A549 (cell line): ENCODE measurements around the gene MAPT. TPM values are rescaled to one million over a fixed set of nuclear protein-coding genes. Genes with fewer than 3 reads are reported as not detected.

Source experiments
- ATAC-seq, 2 experiments: fragments of 200-7000 bp in 1 of 2; fragments of >200 bp in 1 of 2; cut with Nextera tagmentation in 1 of 2; cut with Tn5 transposase in 1 of 2; 3 replicates each; pipeline versions ENCODE4 v1.8.0 to v1.9.1; 2018 to 2020; ENCODE audit warnings: mild to moderate bottlenecking in 1 of 2, moderate library complexity in 1 of 2
- CTCF ChIA-PET: fragments of 300-600 bp; sonication (Branson Sonifier 250); formaldehyde crosslinking; extraction: SDS; loops from one replicate; lab custom pipeline; 2021; ENCODE audit warnings: antibody characterized with exemption, inconsistent platforms; lab: Yijun Ruan, JAX
- POLR2A ChIA-PET: fragments of 350-600 bp; formaldehyde crosslinking; extraction: SDS; loops from one replicate; lab custom pipeline; 2021; ENCODE audit warnings: antibody characterized with exemption, inconsistent platforms; lab: Yijun Ruan, JAX
- DNase-seq, 2 experiments: peaks; one replicate each; pipeline versions ENCODE4 v3.0.0 to v3.0.0-alpha.2; 2011 to 2016; ENCODE audit warnings: low read depth in 1 of 2, low spot score in 1 of 2
- FAIRE-seq: peaks from 2 replicates; lab custom pipeline; 2011; peaks lifted over from hg19 to GRCh38; lab: Jason Lieb, UNC
- H3K27ac ChIP-seq, 2 experiments: fragments of >200 bp; sonication (Bioruptor Twin); formaldehyde crosslinking; 3 replicates each; pipeline ENCODE4 v1.5.1; 2016 to 2017
- H3K4me1 ChIP-seq: fragments of >200 bp; sonication (Bioruptor Twin); formaldehyde crosslinking; 3 replicates; pipeline ENCODE4 v1.6.1; 2016
- H3K4me2 ChIP-seq: fragments of >200 bp; sonication (Bioruptor Twin); formaldehyde crosslinking; 3 replicates; pipeline ENCODE4 v1.6.1; 2016
- H3K4me3 ChIP-seq: fragments of >200 bp; sonication (Bioruptor Twin); formaldehyde crosslinking; 3 replicates; pipeline ENCODE4 v1.5.1; 2016
- H3K9me3 ChIP-seq: fragments of >200 bp; sonication (Bioruptor Twin); formaldehyde crosslinking; 3 replicates; pipeline ENCODE4 v1.6.1; 2016
- BHLHE40 ChIP-seq: IDR thresholded peaks from 2 replicates; pipeline ENCODE4 v1.6.1; 2012; ENCODE audit warnings: low read depth, low read length, inconsistent platforms
- CBX2 ChIP-seq: fragments of 200-600 bp; sonication (generic); IDR thresholded peaks from 2 replicates; pipeline ENCODE4 v1.6.1; 2016; ENCODE audit warnings: low read depth, mild to moderate bottlenecking, borderline replicate concordance
- CBX8 ChIP-seq: fragments of 200-600 bp; sonication (generic); IDR thresholded peaks from 2 replicates; pipeline ENCODE4 v1.6.1; 2016
- CEBPB ChIP-seq, 2 experiments: fragments of >200 bp in 1 of 2; sonication (Bioruptor Twin) in 1 of 2; formaldehyde crosslinking in 1 of 2; IDR thresholded peaks; 2 replicates each; pipeline ENCODE4 v1.6.1; 2012 to 2016
- EHF ChIP-seq: fragments of 250-450 bp; sonication (Bioruptor Pico); IDR thresholded peaks from 2 replicates; pipeline ENCODE4 v1.5.0; 2020; ENCODE audit warnings: mild to moderate bottlenecking
- ESRRA ChIP-seq: fragments of 150-350 bp; IDR thresholded peaks from 2 replicates; pipeline ENCODE4 v1.6.1; 2014; ENCODE audit warnings: mild to moderate bottlenecking, low read length, borderline replicate concordance
- FOSB ChIP-seq: fragments of 250-450 bp; sonication (Bioruptor Pico); IDR thresholded peaks from 2 replicates; pipeline ENCODE4 v1.5.0; 2020; ENCODE audit warnings: mild to moderate bottlenecking, moderate library complexity
- HOXB13 ChIP-seq: fragments of 250-450 bp; sonication (Bioruptor Pico); IDR thresholded peaks from 2 replicates; pipeline ENCODE4 v1.5.0; 2020; ENCODE audit warnings: low read depth, mild to moderate bottlenecking, moderate library complexity
- MAFK ChIP-seq: fragments of 450-650 bp; IDR thresholded peaks from 2 replicates; pipeline ENCODE4 v1.6.1; 2014; ENCODE audit not compliant: partially characterized antibody
- MYC ChIP-seq: IDR thresholded peaks from 2 replicates; pipeline ENCODE4 v1.6.1; 2012; ENCODE audit warnings: mild to moderate bottlenecking, inconsistent platforms, low read length, improper control_type of control experiment, borderline replicate concordance
- NFE2L2 ChIP-seq: fragments of 150-350 bp; conservative IDR thresholded peaks from 2 replicates; pipeline ENCODE4 v1.6.1; 2014; ENCODE audit warnings: low read length
- NR3C1 ChIP-seq: fragments of >200 bp; sonication (Bioruptor Twin); formaldehyde crosslinking; IDR thresholded peaks from 3 replicates; pipeline ENCODE4 v1.6.1; 2017
- POLR2AphosphoS2 ChIP-seq: conservative IDR thresholded peaks from 2 replicates; pipeline ENCODE4 v1.6.1; 2012; ENCODE audit warnings: low read length, improper control_type of control experiment, inconsistent platforms
- RAD21 ChIP-seq, 2 experiments: fragments of >200 bp in 1 of 2; sonication (Bioruptor Twin) in 1 of 2; formaldehyde crosslinking in 1 of 2; IDR thresholded peaks in 1 of 2; conservative IDR thresholded peaks in 1 of 2; 2 replicates in 1 of 2; 3 replicates in 1 of 2; pipeline ENCODE4 v1.6.1; 2012 to 2018; ENCODE audit warnings: inconsistent platforms in 1 of 2
- SMC3 ChIP-seq: fragments of >200 bp; sonication (Bioruptor Twin); formaldehyde crosslinking; IDR thresholded peaks from 3 replicates; pipeline ENCODE4 v1.6.1; 2018; ENCODE audit warnings: inconsistent platforms
- SREBF2 ChIP-seq: fragments of 450-650 bp; IDR thresholded peaks from 2 replicates; pipeline ENCODE4 v1.6.1; 2014; ENCODE audit warnings: mild to moderate bottlenecking, moderate library complexity
- ZC3H11A ChIP-seq: fragments of 450-650 bp; IDR thresholded peaks from 2 replicates; pipeline ENCODE4 v1.6.1; 2014; ENCODE audit warnings: antibody characterized with exemption, mild to moderate bottlenecking
- ZFP36 ChIP-seq: fragments of 450-650 bp; IDR thresholded peaks from 2 replicates; pipeline ENCODE4 v1.6.1; 2014; ENCODE audit warnings: borderline replicate concordance; ENCODE audit not compliant: partially characterized antibody
- WGBS: methylation state at CpG from one replicate; pipeline ENCODE4 v1.1.6; 2017; ENCODE audit errors: missing lambda C conversion rate; 5-methylcytosine and 5-hydroxymethylcytosine counted together
- polyA plus RNA-seq, 4 experiments: library from polyadenylated mRNA; depleted of rRNA in 3 of 4; stranded (reverse); fragments of >200 nt; fragmentation: RNase III in 1 of 4; extraction: RNeasy Plus Mini Kit Qiagen cat#74134 plus additional on column Dnase treatment in 1 of 4; gene quantifications; 2 replicates in 3 of 4; 3 replicates in 1 of 4; pipeline ENCODE4 v1.2.3, GENCODE V29; 2011 to 2017
- TF ChIP-seq, protein P1 (sequence below): IDR thresholded peaks from 2 replicates; pipeline ENCODE4 v1.6.1; 2012; ENCODE audit warnings: low read depth, borderline replicate concordance
- TF ChIP-seq, protein P2 (sequence below): fragments of >200 bp; sonication (Bioruptor Twin); formaldehyde crosslinking; IDR thresholded peaks from 3 replicates; pipeline ENCODE4 v1.5.1; 2016
- TF ChIP-seq, protein P3 (sequence below): fragments of 150-350 bp; IDR thresholded peaks from 2 replicates; pipeline ENCODE4 v1.6.1; 2014; ENCODE audit warnings: low read depth, mild to moderate bottlenecking, low read length
- TF ChIP-seq, protein P4 (sequence below): fragments of 450-650 bp; IDR thresholded peaks from 2 replicates; pipeline ENCODE4 v1.6.1; 2014; ENCODE audit warnings: antibody characterized with exemption
- TF ChIP-seq, protein P5 (sequence below): fragments of 250-450 bp; sonication (Bioruptor Pico); IDR thresholded peaks from 2 replicates; pipeline ENCODE4 v1.5.0; 2020; ENCODE audit warnings: low read depth, mild to moderate bottlenecking, moderate library complexity
- TF ChIP-seq, protein P6 (sequence below): IDR thresholded peaks from 2 replicates; pipeline ENCODE4 v1.6.1; 2012

MAPT gene
- polyA plus RNA-seq, 2 of the 4 experiments (the other 2 are of a cell fraction), result 1.2 to 1.6 TPM

DNA sequence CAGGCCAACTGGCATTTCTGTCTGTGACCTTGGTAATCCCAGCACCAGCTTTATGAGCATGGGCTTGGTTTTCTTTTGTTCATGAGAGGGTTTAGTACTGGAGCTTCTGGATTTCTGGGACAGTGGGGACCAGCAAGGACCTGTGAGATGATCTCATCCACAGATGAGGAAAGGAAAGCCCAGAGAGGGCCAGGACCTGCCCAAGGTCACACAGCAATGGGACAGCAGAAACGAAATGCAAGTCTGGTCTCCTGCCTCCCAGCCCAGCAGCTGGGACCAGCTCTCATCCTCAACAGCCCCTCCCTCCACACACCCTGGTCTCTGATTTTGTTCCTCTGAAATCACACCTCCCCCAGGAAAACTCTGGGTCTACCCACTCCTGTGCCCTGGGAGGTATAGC is 42.5 kb upstream of the MAPT start:
- Histone ChIP-seq H3K27ac (no peak overlapping the region), H3K4me3 (no peak overlapping the region), H3K4me1 (0 out of 3 replicates have a peak, but pooled peaks cover 2% of the 10 kb centered on the region), H3K4me2 (no peak overlapping the region; the same call in 2 of the 3 replicates), H3K9me3 (no peaks in the 10 kb centered on the region)
- CTCF ChIA-PET, result interaction anchor here (0.6 to 14.4 kb wide), 69 partner anchors 8 to 716 kb away, joined by 3 to 225 read pairs (median 4); partner anchors contain the start of genes ACBD4, CRHR1, MAPT and SPPL2C
- ATAC-seq (no peak), FAIRE-seq (no peak), DNase-seq (no peak)
- POLR2A ChIA-PET, result no interaction called here
- 59% methylated on average over 1 of the region's 1 CpG for WGBS
- TF ChIP-seq, protein P1, sequence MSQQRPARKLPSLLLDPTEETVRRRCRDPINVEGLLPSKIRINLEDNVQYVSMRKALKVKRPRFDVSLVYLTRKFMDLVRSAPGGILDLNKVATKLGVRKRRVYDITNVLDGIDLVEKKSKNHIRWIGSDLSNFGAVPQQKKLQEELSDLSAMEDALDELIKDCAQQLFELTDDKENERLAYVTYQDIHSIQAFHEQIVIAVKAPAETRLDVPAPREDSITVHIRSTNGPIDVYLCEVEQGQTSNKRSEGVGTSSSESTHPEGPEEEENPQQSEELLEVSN, result no peak
- peak; percentile 30 for TF ChIP-seq ZFP36

DNA sequence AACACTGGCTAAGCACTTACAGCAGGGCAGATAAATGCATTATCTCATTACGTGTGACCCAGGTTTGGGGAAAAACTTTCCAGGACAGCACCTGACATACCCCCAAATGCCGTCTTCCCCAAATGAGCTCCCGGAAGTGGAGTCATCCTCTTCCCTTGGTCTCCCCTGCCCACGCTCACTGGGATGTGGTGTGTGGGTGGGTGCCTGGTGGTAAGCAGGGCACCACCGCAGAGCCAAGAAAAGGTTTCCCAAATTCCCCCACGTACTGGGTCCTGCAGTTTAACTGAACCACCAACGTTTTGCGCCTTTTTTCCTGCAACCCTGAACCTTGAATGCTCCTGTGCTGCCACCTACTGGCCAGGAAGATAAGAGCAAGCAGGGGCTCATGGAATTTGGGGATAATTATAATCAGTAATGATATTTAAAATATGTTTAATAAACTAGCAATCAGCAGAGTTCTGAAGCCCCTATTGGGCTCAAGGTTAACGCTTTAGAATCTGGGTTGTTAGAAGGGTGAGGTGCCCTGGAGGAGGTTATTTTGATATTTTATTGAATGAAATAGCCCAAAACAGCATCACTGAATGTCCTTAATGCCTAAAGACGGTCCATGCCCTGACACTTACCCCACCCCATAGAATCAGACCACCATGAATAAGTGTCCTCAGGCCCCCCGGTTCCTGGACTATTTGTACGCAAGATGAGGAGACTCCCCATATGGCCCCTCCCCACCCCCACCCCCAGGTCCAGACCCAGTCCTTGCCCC is 41.6 kb upstream of the MAPT start:
- DNase-seq, result peak; percentile 57 to 70
- peak; percentile 36 for FAIRE-seq
- WGBS, result 9% methylated on average over 12 of the region's 12 CpGs
- peak; percentile 94 to 95 for TF ChIP-seq RAD21 (conservative IDR thresholded peaks at IDR 0.05 in 1 of 2, IDR thresholded peaks at IDR 0.05 in 1 of 2)
- TF ChIP-seq ZC3H11A, result no peak
- no peak for TF ChIP-seq ESRRA
- TF ChIP-seq, protein P2, sequence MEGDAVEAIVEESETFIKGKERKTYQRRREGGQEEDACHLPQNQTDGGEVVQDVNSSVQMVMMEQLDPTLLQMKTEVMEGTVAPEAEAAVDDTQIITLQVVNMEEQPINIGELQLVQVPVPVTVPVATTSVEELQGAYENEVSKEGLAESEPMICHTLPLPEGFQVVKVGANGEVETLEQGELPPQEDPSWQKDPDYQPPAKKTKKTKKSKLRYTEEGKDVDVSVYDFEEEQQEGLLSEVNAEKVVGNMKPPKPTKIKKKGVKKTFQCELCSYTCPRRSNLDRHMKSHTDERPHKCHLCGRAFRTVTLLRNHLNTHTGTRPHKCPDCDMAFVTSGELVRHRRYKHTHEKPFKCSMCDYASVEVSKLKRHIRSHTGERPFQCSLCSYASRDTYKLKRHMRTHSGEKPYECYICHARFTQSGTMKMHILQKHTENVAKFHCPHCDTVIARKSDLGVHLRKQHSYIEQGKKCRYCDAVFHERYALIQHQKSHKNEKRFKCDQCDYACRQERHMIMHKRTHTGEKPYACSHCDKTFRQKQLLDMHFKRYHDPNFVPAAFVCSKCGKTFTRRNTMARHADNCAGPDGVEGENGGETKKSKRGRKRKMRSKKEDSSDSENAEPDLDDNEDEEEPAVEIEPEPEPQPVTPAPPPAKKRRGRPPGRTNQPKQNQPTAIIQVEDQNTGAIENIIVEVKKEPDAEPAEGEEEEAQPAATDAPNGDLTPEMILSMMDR, result peak; percentile 97
- TF ChIP-seq, protein P3, sequence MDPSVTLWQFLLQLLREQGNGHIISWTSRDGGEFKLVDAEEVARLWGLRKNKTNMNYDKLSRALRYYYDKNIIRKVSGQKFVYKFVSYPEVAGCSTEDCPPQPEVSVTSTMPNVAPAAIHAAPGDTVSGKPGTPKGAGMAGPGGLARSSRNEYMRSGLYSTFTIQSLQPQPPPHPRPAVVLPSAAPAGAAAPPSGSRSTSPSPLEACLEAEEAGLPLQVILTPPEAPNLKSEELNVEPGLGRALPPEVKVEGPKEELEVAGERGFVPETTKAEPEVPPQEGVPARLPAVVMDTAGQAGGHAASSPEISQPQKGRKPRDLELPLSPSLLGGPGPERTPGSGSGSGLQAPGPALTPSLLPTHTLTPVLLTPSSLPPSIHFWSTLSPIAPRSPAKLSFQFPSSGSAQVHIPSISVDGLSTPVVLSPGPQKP, result no peak
- peak; percentile 81 for TF ChIP-seq SMC3
- no peak for TF ChIP-seq SREBF2
- no peak for TF ChIP-seq NFE2L2
- TF ChIP-seq EHF (CRISPR knock-in tag), result no peak
- TF ChIP-seq, protein P4, sequence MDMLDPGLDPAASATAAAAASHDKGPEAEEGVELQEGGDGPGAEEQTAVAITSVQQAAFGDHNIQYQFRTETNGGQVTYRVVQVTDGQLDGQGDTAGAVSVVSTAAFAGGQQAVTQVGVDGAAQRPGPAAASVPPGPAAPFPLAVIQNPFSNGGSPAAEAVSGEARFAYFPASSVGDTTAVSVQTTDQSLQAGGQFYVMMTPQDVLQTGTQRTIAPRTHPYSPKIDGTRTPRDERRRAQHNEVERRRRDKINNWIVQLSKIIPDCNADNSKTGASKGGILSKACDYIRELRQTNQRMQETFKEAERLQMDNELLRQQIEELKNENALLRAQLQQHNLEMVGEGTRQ, result no peak
- no peak for TF ChIP-seq MAFK
- TF ChIP-seq POLR2AphosphoS2, result no peak
- TF ChIP-seq, all 56 proteins: peak for 3
- H3K4me2 ChIP-seq, result peak overlapping the region; percentile 80
- ChIA-PET POLR2A (no interaction called here), CTCF (interaction anchor here (0.6 to 14.4 kb wide), 70 partner anchors 9 to 717 kb away, joined by 3 to 225 read pairs (median 4); partner anchors contain the start of genes ACBD4, CRHR1, MAPT and SPPL2C)
- peak; percentile 25 to 73; a peak in 4 of 6 replicates for ATAC-seq
- H3K9me3 ChIP-seq, result no peaks in the 10 kb centered on the region
- H3K4me1 ChIP-seq, result 0 out of 3 replicates have a peak, but pooled peaks cover 2% of the 10 kb centered on the region
- H3K27ac ChIP-seq, result peak overlapping the region in 1 of 2 experiments; percentile 61; a peak in 1 of 6 replicates
- peak overlapping the region; percentile 14; the same call in 1 of the 3 replicates for H3K4me3 ChIP-seq

DNA sequence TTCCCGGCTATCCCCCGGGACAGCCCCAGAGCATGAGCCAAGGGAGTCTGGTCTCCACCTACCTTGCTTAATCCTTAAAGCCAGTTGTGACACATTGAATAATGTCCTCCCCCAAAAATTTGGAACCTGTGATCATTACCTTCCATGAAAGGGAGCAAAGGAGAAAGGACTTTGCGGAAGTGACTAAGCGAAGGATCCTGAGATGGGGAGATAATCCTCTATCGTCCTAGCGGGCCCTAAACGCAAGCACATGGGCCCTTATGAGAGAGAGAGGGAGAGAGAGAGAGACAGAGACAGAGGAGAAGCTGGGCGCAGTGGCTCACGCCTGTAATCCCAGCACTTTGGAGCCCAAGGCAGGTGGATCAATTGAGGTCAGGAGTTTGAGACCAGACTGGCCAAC is 40.1 kb upstream of the MAPT start:
- no peak overlapping the region for H3K4me3 ChIP-seq
- no peak for TF ChIP-seq CBX2
- TF ChIP-seq FOSB (CRISPR knock-in tag), result no peak
- TF ChIP-seq MYC, result no peak
- TF ChIP-seq, protein P5, sequence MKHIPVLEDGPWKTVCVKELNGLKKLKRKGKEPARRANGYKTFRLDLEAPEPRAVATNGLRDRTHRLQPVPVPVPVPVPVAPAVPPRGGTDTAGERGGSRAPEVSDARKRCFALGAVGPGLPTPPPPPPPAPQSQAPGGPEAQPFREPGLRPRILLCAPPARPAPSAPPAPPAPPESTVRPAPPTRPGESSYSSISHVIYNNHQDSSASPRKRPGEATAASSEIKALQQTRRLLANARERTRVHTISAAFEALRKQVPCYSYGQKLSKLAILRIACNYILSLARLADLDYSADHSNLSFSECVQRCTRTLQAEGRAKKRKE, result no peak
- TF ChIP-seq, protein P6, sequence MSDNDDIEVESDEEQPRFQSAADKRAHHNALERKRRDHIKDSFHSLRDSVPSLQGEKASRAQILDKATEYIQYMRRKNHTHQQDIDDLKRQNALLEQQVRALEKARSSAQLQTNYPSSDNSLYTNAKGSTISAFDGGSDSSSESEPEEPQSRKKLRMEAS, result no peak
- TF ChIP-seq EHF (CRISPR knock-in tag), result no peak
- TF ChIP-seq CBX8, result no peak
- no peak for TF ChIP-seq BHLHE40
- TF ChIP-seq CEBPB (IDR thresholded peaks at IDR 0.05), result no peak
- TF ChIP-seq, protein P4, result no peak
- TF ChIP-seq NR3C1, result no peak
- TF ChIP-seq ZFP36, result no peak
- no peak for TF ChIP-seq MAFK
- no peak for TF ChIP-seq HOXB13 (CRISPR knock-in tag)
- no peak for ATAC-seq
- H3K4me2 ChIP-seq, result no peak overlapping the region
- no peak for DNase-seq
- H3K9me3 ChIP-seq, result no peaks in the 10 kb centered on the region
- H3K27ac ChIP-seq, result no peak overlapping the region
- 0 out of 3 replicates have a peak, but pooled peaks cover 2% of the 10 kb centered on the region for H3K4me1 ChIP-seq
- no peak for FAIRE-seq
- ChIA-PET CTCF (interaction anchor here (0.8 to 1.7 kb wide), 10 partner anchors 10 to 459 kb away, joined by 3 to 4 read pairs (median 3); no protein-coding TSS in a partner anchor), POLR2A (no interaction called here)
- 56% methylated on average over 9 of the region's 9 CpGs for WGBS
